ENCODE measurements around the gene RBFOX2.
"Not testable (repeated sequence)": the region's sequence is repeated elsewhere in the genome, so short reads cannot be mapped to it uniquely, and the experiment has no call there.

DNA sequence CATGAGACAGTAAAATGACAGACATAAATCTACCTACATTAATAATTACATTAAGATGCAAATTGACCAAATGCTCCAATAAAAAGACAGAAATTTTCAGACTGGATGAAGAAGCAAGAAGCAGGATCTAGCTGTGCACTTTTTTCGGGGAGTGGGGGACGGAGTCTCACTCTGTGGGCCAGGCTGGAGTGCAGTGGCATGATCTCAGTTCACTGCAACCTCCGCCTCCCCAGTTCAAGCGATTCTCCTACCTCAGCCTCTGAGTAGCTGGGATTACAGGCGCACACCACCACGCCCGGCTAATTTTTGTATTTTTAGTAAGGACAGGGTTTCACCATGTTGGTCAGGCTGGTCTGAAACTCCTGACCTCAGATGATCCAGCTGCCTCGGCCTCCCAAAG lies 222.0 kb downstream of the RBFOX2 start:
- TF ChIP-seq, protein P1, sequence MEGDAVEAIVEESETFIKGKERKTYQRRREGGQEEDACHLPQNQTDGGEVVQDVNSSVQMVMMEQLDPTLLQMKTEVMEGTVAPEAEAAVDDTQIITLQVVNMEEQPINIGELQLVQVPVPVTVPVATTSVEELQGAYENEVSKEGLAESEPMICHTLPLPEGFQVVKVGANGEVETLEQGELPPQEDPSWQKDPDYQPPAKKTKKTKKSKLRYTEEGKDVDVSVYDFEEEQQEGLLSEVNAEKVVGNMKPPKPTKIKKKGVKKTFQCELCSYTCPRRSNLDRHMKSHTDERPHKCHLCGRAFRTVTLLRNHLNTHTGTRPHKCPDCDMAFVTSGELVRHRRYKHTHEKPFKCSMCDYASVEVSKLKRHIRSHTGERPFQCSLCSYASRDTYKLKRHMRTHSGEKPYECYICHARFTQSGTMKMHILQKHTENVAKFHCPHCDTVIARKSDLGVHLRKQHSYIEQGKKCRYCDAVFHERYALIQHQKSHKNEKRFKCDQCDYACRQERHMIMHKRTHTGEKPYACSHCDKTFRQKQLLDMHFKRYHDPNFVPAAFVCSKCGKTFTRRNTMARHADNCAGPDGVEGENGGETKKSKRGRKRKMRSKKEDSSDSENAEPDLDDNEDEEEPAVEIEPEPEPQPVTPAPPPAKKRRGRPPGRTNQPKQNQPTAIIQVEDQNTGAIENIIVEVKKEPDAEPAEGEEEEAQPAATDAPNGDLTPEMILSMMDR (IDR thresholded peaks at IDR 0.05), result not testable (repeated sequence)
- not testable (repeated sequence) for TF ChIP-seq POLR2A (IDR thresholded peaks at IDR 0.05)
